HG03439 (cell line): Measurements from ENCODE around the gene IMP3.
"Not testable (repeated sequence)": the region's sequence is repeated elsewhere in the genome, so short reads cannot be mapped to it uniquely, and the experiment has no call there.

ENCODE experiments used
- ATAC-seq: cut with Tn5 transposase; IDR thresholded peaks from one replicate; pipeline ENCODE4 v1.9.1; 2021; ENCODE audit warnings: mild to moderate bottlenecking, moderate library complexity; ENCODE audit not compliant: unreplicated experiment

Gene IMP3

GRCh38 chr15:75639709-75640482 lies at the start of gene IMP3:
Gene IMP3, minus strand, starts transcription at chr15:75640224. Its CDS starts 56 bp downstream, at chr15:75640168.
- peak; percentile 86 for ATAC-seq

- ATAC-seq = not testable (repeated sequence)
Observed at GRCh38 chr15:75689429-75689828, 49.4 kb upstream of the IMP3 start.

GRCh38 chr15:75688831-75689230 lies 48.8 kb upstream of the IMP3 start:
- no peak for ATAC-seq

- no peak for ATAC-seq
Observed at GRCh38 chr15:75688278-75688557, 48.2 kb upstream of the IMP3 start.

GRCh38 chr15:75687486-75688277 lies 47.7 kb upstream of the IMP3 start:
- no peak for ATAC-seq

GRCh38 chr15:75686212-75686642 lies 46.2 kb upstream of the IMP3 start:
- ATAC-seq = not testable (repeated sequence)

GRCh38 chr15:75685195-75685594 lies 45.2 kb upstream of the IMP3 start:
- no peak for ATAC-seq

- no peak for ATAC-seq
Observed at GRCh38 chr15:75684648-75685047, 44.6 kb upstream of the IMP3 start.

- not testable (repeated sequence) for ATAC-seq
Observed at GRCh38 chr15:75683646-75684312, 43.8 kb upstream of the IMP3 start.

- ATAC-seq = no peak
Observed at GRCh38 chr15:75682181-75683135, 42.4 kb upstream of the IMP3 start.

GRCh38 chr15:75680007-75680789 lies 40.2 kb upstream of the IMP3 start:
- no peak for ATAC-seq

GRCh38 chr15:75678324-75678690 lies 38.3 kb upstream of the IMP3 start:
- ATAC-seq = not testable (repeated sequence)

- no peak for ATAC-seq
Observed at GRCh38 chr15:75677465-75678323, 37.7 kb upstream of the IMP3 start.

GRCh38 chr15:75676688-75677464 lies 36.9 kb upstream of the IMP3 start:
- ATAC-seq = no peak

- no peak for ATAC-seq
Observed at GRCh38 chr15:75675579-75676404, 35.8 kb upstream of the IMP3 start.

GRCh38 chr15:75674366-75674765 lies 34.3 kb upstream of the IMP3 start:
- no peak for ATAC-seq
